PC-3 (cell line): Measurements from ENCODE around the gene ATF2. TPM values are rescaled to one million over a fixed set of nuclear protein-coding genes. Genes with fewer than 3 reads are reported as not detected.

ENCODE experiments used
- ATAC-seq: fragments of 200-7000 bp; cut with Tn5 transposase; 2 replicates; pipeline ENCODE4 v1.9.1; 2020; ENCODE audit warnings: mild to moderate bottlenecking, moderate library complexity
- BruUV-seq: library from RNA; stranded (reverse); fragments of 400-500 nt; replicated peaks from 2 replicates; lab custom pipeline; 2021; lab: Mats Ljungman, UMichigan
- CTCF ChIA-PET: fragments of 300-600 bp; sonication (Branson Sonifier 250); formaldehyde crosslinking; loops from one replicate; lab custom pipeline; 2022; ENCODE audit warnings: antibody characterized with exemption; lab: Charles Lee
- POLR2A ChIA-PET: fragments of 300-600 bp; sonication (Branson Sonifier 250); formaldehyde crosslinking; loops from one replicate; lab custom pipeline; 2022; ENCODE audit warnings: antibody characterized with exemption; ENCODE audit not compliant: unreplicated experiment; lab: Charles Lee
- DNase-seq: peaks from one replicate; pipeline ENCODE4 v3.0.0-alpha.2; 2015
- H2AFZ ChIP-seq: fragments of 300-600 bp; sonication (generic); 2 replicates; pipeline ENCODE4 v1.6.0; 2016; ENCODE audit warnings: antibody characterized with exemption, low read length
- H3F3A ChIP-seq: fragments of 300-600 bp; sonication (generic); one replicate; pipeline ENCODE4 v1.6.0; 2017; ENCODE audit warnings: antibody characterized with exemption, low read length, control low read depth, mild to moderate bottlenecking; ENCODE audit not compliant: unreplicated experiment
- H3K27ac ChIP-seq: fragments of 300-600 bp; sonication (generic); 2 replicates; pipeline ENCODE4 v1.5.1; 2016; ENCODE audit warnings: mild to moderate bottlenecking, low read length
- H3K27me3 ChIP-seq: fragments of 300-600 bp; sonication (generic); 2 replicates; pipeline ENCODE4 v1.6.1; 2016; ENCODE audit warnings: low read length, mixed read lengths
- H3K36me3 ChIP-seq: fragments of 300-600 bp; sonication (generic); 2 replicates; pipeline ENCODE4 v1.6.1; 2016; ENCODE audit warnings: low read depth, mixed run types, low read length, mixed read lengths
- H3K4me1 ChIP-seq: fragments of 300-600 bp; sonication (generic); 2 replicates; pipeline ENCODE4 v1.5.1; 2016; ENCODE audit warnings: low read length; ENCODE audit not compliant: insufficient read depth
- H3K4me2 ChIP-seq: fragments of 300-600 bp; sonication (generic); 2 replicates; pipeline ENCODE4 v1.6.0; 2016; ENCODE audit warnings: low read length
- H3K4me3 ChIP-seq: fragments of 300-600 bp; sonication (generic); 2 replicates; pipeline ENCODE4 v1.5.1; 2016; ENCODE audit warnings: mild to moderate bottlenecking, low read length, mixed read lengths
- H3K79me2 ChIP-seq: fragments of 300-600 bp; sonication (generic); 2 replicates; pipeline ENCODE4 v1.6.1; 2017; ENCODE audit warnings: low read length, mixed read lengths
- H3K9ac ChIP-seq: fragments of 300-600 bp; sonication (generic); 2 replicates; pipeline ENCODE4 v1.6.0; 2016; ENCODE audit warnings: mild to moderate bottlenecking, low read length
- H3K9me2 ChIP-seq: fragments of 300-600 bp; sonication (generic); replicated peaks from 2 replicates; pipeline ENCODE4 v1.6.1; 2016; ENCODE audit warnings: mixed run types, low read length, mixed read lengths
- H3K9me3 ChIP-seq: fragments of 300-600 bp; sonication (generic); 2 replicates; pipeline ENCODE4 v1.6.1; 2016; ENCODE audit warnings: low read length, mixed read lengths
- H4K20me1 ChIP-seq: fragments of 300-600 bp; sonication (generic); 2 replicates; pipeline ENCODE4 v1.6.1; 2016; ENCODE audit warnings: low read length, mixed read lengths
- CTCF ChIP-seq: fragments of 300-600 bp; sonication (generic); conservative IDR thresholded peaks from 2 replicates; pipeline ENCODE4 v1.5.1; 2017; ENCODE audit warnings: antibody characterized with exemption, low read depth, mild to moderate bottlenecking, low read length
- EZH2 ChIP-seq: fragments of 300-600 bp; sonication (generic); IDR thresholded peaks from one replicate; pipeline ENCODE4 v1.6.1; 2017; ENCODE audit warnings: antibody characterized with exemption, mild to moderate bottlenecking, low read length; ENCODE audit not compliant: unreplicated experiment
- EZH2phosphoT487 ChIP-seq: fragments of 300-600 bp; sonication (generic); IDR thresholded peaks from 2 replicates; pipeline ENCODE4 v1.6.1; 2018; ENCODE audit warnings: mild to moderate bottlenecking, antibody characterized with exemption, low read length, borderline replicate concordance
- intact Hi-C: fragments of 100-400 bp; cut with micrococcal nuclease; formaldehyde crosslinking; loops from 2 replicates; pipeline ENCODE4 v1.9.0; 2023
- total RNA-seq: library from RNA; depleted of rRNA; stranded (reverse); fragments of >200 nt; gene quantifications from 2 replicates; pipeline ENCODE4 v1.2.3, GENCODE V29; 2014

ATF2 gene
- total RNA-seq, 1 experiment from 2014 or later: 12.6 TPM

DNA sequence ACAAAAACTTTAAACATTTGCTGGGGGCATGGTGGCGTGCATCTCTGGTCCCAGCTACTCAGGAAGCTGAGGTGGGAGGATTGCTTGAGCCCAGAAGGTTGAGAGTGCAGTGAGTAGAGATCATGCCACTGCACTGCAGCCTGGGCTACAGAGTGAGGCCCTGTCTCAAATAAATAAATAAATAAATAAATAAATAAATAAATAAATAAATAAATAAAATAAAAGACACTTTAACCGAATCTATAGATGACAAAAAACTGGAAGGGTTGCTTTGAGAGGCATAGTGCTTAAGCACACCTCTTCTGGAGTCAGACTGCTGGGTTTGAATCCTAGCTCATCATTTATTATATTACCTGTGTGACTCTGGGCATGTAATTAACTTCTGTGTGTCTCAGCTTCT, 141.6 kb downstream of the ATF2 start:
- intact Hi-C loops: no loop called here
- no peaks in the 10 kb centered on the region for H3K9me2 ChIP-seq
- no peak for TF ChIP-seq EZH2phosphoT487
- TF ChIP-seq EZH2: no peak
- TF ChIP-seq CTCF: no peak
- peaks cover 7% of the 10 kb centered on the region; the same call in 1 of the 2 replicates for H3K4me1 ChIP-seq
- no peak for ATAC-seq
- no peaks in the 10 kb centered on the region for H3K79me2 ChIP-seq
- DNase-seq: no peak
- ChIA-PET CTCF (no interaction called here), POLR2A (no interaction called here)
- H2AFZ ChIP-seq: no peak overlapping the region
- no peak overlapping the region for H3K4me3 ChIP-seq
- H3K9me3 ChIP-seq: no peaks in the 10 kb centered on the region
- no peak overlapping the region for H3K27ac ChIP-seq
- H4K20me1 ChIP-seq: no peaks in the 10 kb centered on the region
- no peak overlapping the region for H3K9ac ChIP-seq
- no TSS peak for BruUV-seq
- no peaks in the 10 kb centered on the region for H3F3A ChIP-seq
- H3K36me3 ChIP-seq: no peaks in the 10 kb centered on the region
- no peaks in the 10 kb centered on the region for H3K27me3 ChIP-seq
- H3K4me2 ChIP-seq: no peak overlapping the region

GRCh38 chr2:175025946-175026345, 142.1 kb downstream of the ATF2 start:
- Histone ChIP-seq H3F3A (no peaks in the 10 kb centered on the region), H3K9me2 (no peaks in the 10 kb centered on the region), H3K4me1 (peaks cover 7% of the 10 kb centered on the region; the same call in 1 of the 2 replicates), H3K4me3 (no peak overlapping the region), H3K79me2 (no peaks in the 10 kb centered on the region), H2AFZ (no peak overlapping the region), H3K36me3 (no peaks in the 10 kb centered on the region), H3K9me3 (no peaks in the 10 kb centered on the region), H3K27ac (no peak overlapping the region), H3K4me2 (no peak overlapping the region), H4K20me1 (no peaks in the 10 kb centered on the region), H3K27me3 (no peaks in the 10 kb centered on the region), H3K9ac (no peak overlapping the region)
- no peak for DNase-seq
- no TSS peak for BruUV-seq
- intact Hi-C loops: no loop called here
- TF ChIP-seq CTCF (no peak), EZH2phosphoT487 (no peak), EZH2 (no peak)
- POLR2A ChIA-PET: no interaction called here
- CTCF ChIA-PET: no interaction called here
- ATAC-seq: no peak

- BruUV-seq: no TSS peak
- no peaks in the 10 kb centered on the region for H3F3A ChIP-seq
- H4K20me1 ChIP-seq: no peaks in the 10 kb centered on the region
- no peak overlapping the region for H3K4me3 ChIP-seq
- no peak overlapping the region for H3K9ac ChIP-seq
- H3K27me3 ChIP-seq: no peaks in the 10 kb centered on the region
- H3K4me1 ChIP-seq: peaks cover 7% of the 10 kb centered on the region; the same call in 1 of the 2 replicates
- no peaks in the 10 kb centered on the region for H3K36me3 ChIP-seq
- no peaks in the 10 kb centered on the region for H3K79me2 ChIP-seq
- no peak for DNase-seq
- POLR2A ChIA-PET: no interaction called here
- CTCF ChIA-PET: no interaction called here
- no peak for ATAC-seq
- H2AFZ ChIP-seq: no peak overlapping the region
- no peaks in the 10 kb centered on the region for H3K9me2 ChIP-seq
- H3K4me2 ChIP-seq: no peak overlapping the region
- no peak for TF ChIP-seq CTCF
- no peaks in the 10 kb centered on the region for H3K9me3 ChIP-seq
- no peak overlapping the region for H3K27ac ChIP-seq
- intact Hi-C loops: no loop called here
These were observed 142.8 kb downstream of the ATF2 start for GRCh38 chr2:175025233-175025632.
